T1000 (cell line): ENCODE data around the gene MEF2C.

Experiments
- DNase-seq: peaks from one replicate; lab custom pipeline; 2025; ENCODE audit warnings: mixed read lengths; lab: John Stamatoyannopoulos, UW

Gene MEF2C

GRCh38 chr5:88674356-88675167 lies 208.4 kb downstream of the MEF2C start:
- no peak for DNase-seq

GRCh38 chr5:88673253-88674105 lies 209.5 kb downstream of the MEF2C start:
- no peak for DNase-seq

- no peak for DNase-seq
Measured at GRCh38 chr5:88672644-88673252, 210.2 kb downstream of the MEF2C start.

GRCh38 chr5:88671505-88672499 lies 211.2 kb downstream of the MEF2C start:
- no peak for DNase-seq

DNA sequence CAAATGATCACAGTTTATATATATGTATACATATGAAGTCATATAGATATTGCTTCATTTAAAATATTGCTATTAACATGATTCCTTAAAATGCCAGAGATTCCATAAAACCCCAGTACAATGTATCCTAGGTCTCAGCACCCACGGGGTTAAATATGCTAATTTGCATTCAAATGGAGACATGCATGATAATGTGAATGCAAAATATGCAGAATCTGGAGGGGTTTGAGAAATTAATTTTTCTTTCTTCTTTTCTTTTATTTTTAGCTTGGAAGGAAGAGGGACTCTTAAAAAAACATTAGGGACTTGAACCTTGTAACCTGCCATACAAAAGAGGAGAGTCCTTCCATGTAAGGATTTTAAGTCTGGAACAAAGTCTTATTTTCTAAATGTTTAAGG lies 211.9 kb downstream of the MEF2C start:
- DNase-seq = no peak

DNA sequence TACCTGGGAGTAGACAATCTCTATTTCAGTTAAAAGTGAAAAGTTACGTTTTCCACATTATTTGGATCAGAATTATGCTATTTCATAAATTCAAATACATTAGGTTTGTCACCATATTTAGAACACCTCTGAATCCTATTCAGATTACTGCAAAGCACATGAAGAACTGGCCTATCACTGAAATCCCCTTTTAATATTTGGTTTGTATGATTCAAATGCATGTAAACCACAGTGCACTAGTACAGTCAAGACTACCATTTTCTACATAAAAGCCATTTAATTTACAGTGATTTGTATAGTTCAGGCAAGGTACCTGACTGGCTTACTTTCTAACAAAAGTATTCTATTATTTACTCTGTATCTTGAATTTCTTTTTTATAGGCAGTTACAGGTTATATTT lies 212.5 kb downstream of the MEF2C start:
- no peak for DNase-seq

DNA sequence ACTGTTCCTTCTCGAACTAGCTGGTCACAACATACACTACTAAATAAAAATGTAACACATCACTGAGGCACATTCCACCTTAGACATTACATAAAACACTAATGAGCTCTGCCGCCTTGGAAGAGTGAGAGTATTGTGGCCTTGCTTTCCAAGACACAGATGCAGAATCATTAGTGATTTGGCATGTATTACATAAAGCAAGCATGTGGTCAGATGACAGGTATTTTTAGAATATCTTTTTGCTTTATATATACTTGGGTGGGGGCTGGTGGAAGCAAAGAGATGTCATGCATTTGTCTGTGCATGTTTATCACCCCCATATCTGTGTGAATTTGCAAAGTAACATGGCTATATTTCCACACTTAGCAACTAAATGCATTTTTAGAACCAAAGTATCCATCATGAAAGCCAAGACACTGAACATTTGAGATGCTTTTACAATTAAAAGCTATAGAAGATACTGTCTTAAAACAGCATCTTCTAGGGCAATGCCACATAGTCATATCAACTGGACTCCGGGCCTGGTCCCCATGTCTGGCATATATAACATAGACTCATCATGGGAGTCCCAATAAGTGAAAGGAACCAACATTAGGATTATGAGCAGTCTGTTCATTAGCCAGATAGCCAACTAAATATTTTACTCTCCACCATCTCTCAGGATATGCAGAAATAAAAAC lies 213.5 kb downstream of the MEF2C start:
- no peak for DNase-seq

GRCh38 chr5:88667496-88668201 lies 215.3 kb downstream of the MEF2C start:
- no peak for DNase-seq
